Endothelial cell of umbilical vein (primary cell): ENCODE results near the gene PSMD10.

ENCODE experiments used
- CTCF ChIP-seq, 2 donors: IDR thresholded peaks; 1 replicate in 1 of 2; 2 replicates in 1 of 2; pipeline ENCODE4 v1.5.1; 2011; ENCODE audit warnings: low read length in 2 of 2, mild to moderate bottlenecking in 2 of 2, moderate library complexity in 2 of 2, control low read depth in 1 of 2, inconsistent platforms in 1 of 2, low read depth in 1 of 2; ENCODE audit not compliant: insufficient read depth in 1 of 2; ENCODE audit errors: extremely low read depth in 1 of 2
- EZH2 ChIP-seq: IDR thresholded peaks from 2 replicates; pipeline ENCODE4 v1.6.1; 2012; ENCODE audit warnings: borderline replicate concordance, low read depth, mild to moderate bottlenecking, moderate library complexity, low read length, inconsistent platforms; ENCODE audit not compliant: severe bottlenecking
- FOS ChIP-seq: IDR thresholded peaks from 2 replicates; pipeline ENCODE4 v1.6.1; 2011; ENCODE audit warnings: mild to moderate bottlenecking, low read length, moderate library complexity, borderline replicate concordance; ENCODE audit not compliant: insufficient read depth
- JUN ChIP-seq: IDR thresholded peaks from 2 replicates; pipeline ENCODE4 v1.6.1; 2011; ENCODE audit warnings: borderline replicate concordance, low read depth; ENCODE audit not compliant: insufficient read length, insufficient read depth
- MYC ChIP-seq: IDR thresholded peaks from one replicate; pipeline ENCODE4 v1.6.1; 2011; ENCODE audit warnings: mild to moderate bottlenecking, low read depth, low read length
- POLR2A ChIP-seq: IDR thresholded peaks from 2 replicates; pipeline ENCODE4 v1.6.1; 2012; ENCODE audit warnings: low read depth, mild to moderate bottlenecking, control low read depth, low read length
- POLR2AphosphoS5 ChIP-seq: IDR thresholded peaks from 2 replicates; pipeline ENCODE4 v1.6.1; 2012; ENCODE audit warnings: low read depth, mild to moderate bottlenecking, control low read depth, low read length, moderate library complexity; ENCODE audit not compliant: insufficient read depth
- TF ChIP-seq, protein P1 (sequence below): IDR thresholded peaks from 2 replicates; pipeline ENCODE4 v1.6.1; 2011; ENCODE audit not compliant: insufficient read depth, insufficient read length

GRCh38 chrX:108036298-108036973, 54.9 kb downstream of the PSMD10 start:
- TF ChIP-seq EZH2: no peak
- no peak for TF ChIP-seq CTCF (IDR thresholded peaks at IDR 0.05; ENCODE audit: extremely low read depth in 1 of 2, insufficient read depth in 1 of 2, low read depth in 1 of 2, low read length in 2 of 2)
- TF ChIP-seq, protein P1, sequence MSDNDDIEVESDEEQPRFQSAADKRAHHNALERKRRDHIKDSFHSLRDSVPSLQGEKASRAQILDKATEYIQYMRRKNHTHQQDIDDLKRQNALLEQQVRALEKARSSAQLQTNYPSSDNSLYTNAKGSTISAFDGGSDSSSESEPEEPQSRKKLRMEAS: no peak
- no peak for TF ChIP-seq POLR2A
- peak; percentile 84 for TF ChIP-seq JUN
- peak; percentile 29 for TF ChIP-seq POLR2AphosphoS5
- no peak for TF ChIP-seq MYC
- TF ChIP-seq FOS: peak; percentile 86
